Right cardiac atrium (tissue), 5 donors: ENCODE measurements around the gene P4HB. TPM values are rescaled to one million over a fixed set of nuclear protein-coding genes. Genes with fewer than 3 reads are reported as not detected.

Experiments used
- ATAC-seq, 2 donors: fragments of 200-7000 bp; cut with Tn5 transposase; one replicate each; pipeline versions ENCODE4 v1.8.0 to v1.9.1; 2020; ENCODE audit warnings: moderate library complexity in 2 of 2, mild to moderate bottlenecking in 1 of 2
- DNase-seq, 3 donors: peaks; one replicate each; pipeline ENCODE4 v3.0.0-alpha.2; 2020
- H3K27ac ChIP-seq: one replicate; pipeline ENCODE4 v1.5.1; 2013; ENCODE audit warnings: mild to moderate bottlenecking, low read length, control low read depth, moderate library complexity
- H3K27me3 ChIP-seq: one replicate; pipeline ENCODE4 v1.6.1; 2013; ENCODE audit not compliant: control insufficient read depth, insufficient read depth
- H3K4me1 ChIP-seq: one replicate; pipeline ENCODE4 v1.6.1; 2013; ENCODE audit warnings: low read length; ENCODE audit not compliant: control insufficient read depth, insufficient read depth
- H3K4me3 ChIP-seq: one replicate; pipeline ENCODE4 v1.5.1; 2013; ENCODE audit warnings: low read length, control low read depth
- H3K9me3 ChIP-seq: one replicate; pipeline ENCODE4 v1.6.1; 2013; ENCODE audit warnings: low read length; ENCODE audit not compliant: control insufficient read depth
- WGBS: extraction: QIAGEN DNeasy Blood & Tissue Kit; methylation state at CpG from one replicate; pipeline ENCODE4 v1.1.7; 2013; 5-methylcytosine and 5-hydroxymethylcytosine counted together
- intact Hi-C, 4 donors: fragments of 100-400 bp; cut with DNase I; formaldehyde crosslinking; loops; one replicate each; pipeline versions ENCODE4 v1.11.0 to v1.14.0; 2022 to 2023
- polyA plus RNA-seq: library from polyadenylated mRNA; stranded (reverse); fragments of 200-250 nt; gene quantifications from one replicate; pipeline ENCODE4 v1.2.3, GENCODE V29; 2013
- total RNA-seq, 4 donors: library from RNA; stranded (reverse); fragmentation: NEBNext Ultra II Directional; extraction: Animal tissue kit (Norgen Biotek cat#: 25700); gene quantifications; one replicate each; pipeline ENCODE4 v1.2.1, GENCODE V29; 2021
- donor health status: healthy with polysubstance abuse.
- donor health status: DM: no; HTN: yes; CAD: no.
- donor health status: DM: no; HTN: no; CAD: no.
- donor health status: DM: no; HTN: yes; CAD: no; lungs with severe emphysema.
- donor health status: DM: yes; HTN: yes; CAD: no.

P4HB gene
- total and polyA plus RNA-seq, 5 donors: 272 to 375 (median 346) TPM

DNA sequence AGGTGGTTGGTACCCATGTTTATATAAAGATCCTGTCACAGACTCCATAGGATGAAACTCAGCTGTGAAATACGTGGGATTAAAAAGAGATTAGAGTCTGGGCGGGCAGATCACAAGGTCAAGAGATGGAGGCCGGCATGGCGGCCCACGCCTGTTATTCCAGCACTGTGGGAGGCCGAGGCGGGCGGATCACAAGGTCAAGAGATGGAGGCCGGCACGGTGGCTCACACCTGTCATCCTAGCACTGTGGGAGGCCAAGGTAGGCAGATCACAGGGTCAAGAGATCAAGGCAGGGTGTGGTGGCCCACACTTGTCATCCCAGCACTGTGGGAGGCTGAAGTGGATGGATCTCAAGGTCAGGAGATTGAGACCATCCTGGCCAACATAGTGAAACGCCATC, 35.1 kb upstream of the P4HB start:
- H3K27ac ChIP-seq: no peak overlapping the region
- 92% methylated on average over 11 of the region's 11 CpGs for WGBS
- no peaks in the 10 kb centered on the region for H3K9me3 ChIP-seq
- no peaks in the 10 kb centered on the region for H3K27me3 ChIP-seq
- no peak for ATAC-seq
- no peak overlapping the region for H3K4me3 ChIP-seq
- peak in 1 of 3 donors; percentile 39 for DNase-seq
- intact Hi-C loops: no loop called here
- H3K4me1 ChIP-seq: no peaks in the 10 kb centered on the region

DNA sequence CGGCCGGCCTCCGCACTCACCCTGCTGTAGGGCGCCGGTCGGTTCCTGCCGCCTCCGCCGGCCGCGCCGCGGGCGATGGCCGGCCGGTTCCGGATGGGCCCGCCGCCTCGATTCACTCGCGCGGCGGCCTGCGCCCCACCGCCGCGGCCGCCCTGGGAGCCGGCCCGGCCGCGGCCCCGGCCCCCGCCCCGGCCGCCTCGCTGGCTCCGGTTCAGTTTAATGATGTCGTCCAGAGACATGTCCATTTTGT, 30.9 kb upstream of the P4HB start:
- Histone ChIP-seq H3K4me3 (peak overlapping the region; percentile 99), H3K27ac (peak overlapping the region; percentile 27), H3K27me3 (no peaks in the 10 kb centered on the region), H3K4me1 (no peaks in the 10 kb centered on the region), H3K9me3 (no peaks in the 10 kb centered on the region)
- intact Hi-C loops: no loop called here
- ATAC-seq (no peak), DNase-seq (no peak)
- under 1% methylated on average over 40 of the region's 40 CpGs for WGBS

GRCh38 chr17:81890447-81891302, 30.3 kb upstream of the P4HB start:
- intact Hi-C loops: no loop called here
- ATAC-seq (no peak), DNase-seq (peak in 1 of 3 donors; percentile 50)
- Histone ChIP-seq H3K27ac (peak overlapping the region; percentile 27), H3K9me3 (no peaks in the 10 kb centered on the region), H3K4me3 (peak overlapping the region; percentile 99), H3K27me3 (no peaks in the 10 kb centered on the region), H3K4me1 (no peaks in the 10 kb centered on the region)
- WGBS: 8% methylated on average over 69 of the region's 69 CpGs

DNA sequence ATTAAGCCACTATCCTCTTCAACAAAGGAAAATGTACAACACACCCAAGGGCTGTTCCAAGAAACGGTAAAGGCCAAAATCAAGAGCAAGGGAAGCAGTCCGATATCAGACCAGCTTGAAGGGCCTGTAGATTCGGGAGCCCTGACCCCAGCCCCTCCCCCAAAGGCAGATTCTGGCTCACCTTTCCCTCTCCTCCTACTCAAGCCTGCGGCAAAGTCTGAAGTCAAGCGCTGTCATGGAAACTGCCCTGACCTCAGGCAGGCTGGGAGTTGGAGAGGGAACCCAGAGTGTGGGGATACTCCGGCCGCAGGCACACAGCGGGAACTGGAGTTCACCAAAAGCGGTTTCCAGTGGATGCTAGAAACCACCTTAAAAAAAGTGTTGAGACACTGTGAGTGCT, 29.3 kb upstream of the P4HB start:
- ATAC-seq (no peak), DNase-seq (peak in 1 of 3 donors; percentile 24)
- Histone ChIP-seq H3K27ac (no peak overlapping the region), H3K4me1 (no peaks in the 10 kb centered on the region), H3K27me3 (no peaks in the 10 kb centered on the region), H3K4me3 (no peak overlapping the region), H3K9me3 (no peaks in the 10 kb centered on the region)
- intact Hi-C loops: no loop called here
- WGBS: 88% methylated on average over 9 of the region's 9 CpGs

- Histone ChIP-seq H3K4me3 (no peak overlapping the region), H3K27ac (no peak overlapping the region), H3K4me1 (no peaks in the 10 kb centered on the region), H3K9me3 (no peaks in the 10 kb centered on the region), H3K27me3 (no peaks in the 10 kb centered on the region)
- intact Hi-C loops: no loop called here
- no peak for ATAC-seq
- peak in 1 of 3 donors; percentile 20 for DNase-seq
- WGBS: 91% methylated on average over 16 of the region's 16 CpGs
Observed at GRCh38 chr17:81888988-81889595, 28.8 kb upstream of the P4HB start.

DNA sequence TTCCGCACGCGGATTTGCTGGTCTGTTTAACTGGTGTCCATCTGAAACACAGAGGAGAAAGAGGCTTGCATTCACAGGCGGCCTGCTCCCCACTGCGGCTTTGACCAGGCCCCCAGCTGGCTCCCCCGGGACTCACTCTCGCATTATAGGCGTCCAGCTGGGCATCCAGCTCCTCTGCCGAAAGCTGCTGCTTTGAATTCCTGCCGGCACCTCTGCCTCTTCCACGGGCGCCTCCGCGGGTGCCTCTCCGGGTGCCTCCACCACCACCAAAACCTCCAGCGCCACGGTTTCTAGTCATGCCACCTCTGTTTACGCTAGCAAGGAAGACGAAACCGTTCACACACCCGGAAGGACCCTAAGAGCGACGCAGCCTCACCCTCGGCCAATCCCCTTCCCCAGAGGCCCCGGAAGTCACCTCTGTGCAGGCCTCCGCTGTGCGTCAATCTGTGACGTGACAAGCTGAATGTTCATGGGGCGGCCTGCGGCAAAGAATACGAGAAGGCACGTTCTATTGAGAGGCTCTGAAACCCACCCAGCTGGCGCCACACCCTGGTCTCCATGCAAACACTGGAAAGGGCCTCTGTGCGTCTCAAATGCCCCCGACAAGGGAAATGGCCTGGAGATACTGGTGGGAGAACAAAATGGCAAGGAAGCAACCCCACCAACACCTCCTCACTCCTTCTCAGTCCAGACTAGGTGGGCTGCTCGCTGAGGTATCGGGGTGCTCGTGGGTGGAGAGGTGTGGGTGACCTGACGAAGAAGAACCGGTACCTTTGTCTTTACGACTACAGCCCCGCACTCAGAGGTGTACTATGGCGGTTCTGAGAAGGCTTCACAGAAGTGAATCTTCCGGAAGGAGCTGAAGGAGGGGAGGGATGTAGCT, 28.0 kb upstream of the P4HB start:
- intact Hi-C loops: no loop called here
- ATAC-seq (no peak), DNase-seq (peak in 1 of 3 donors; percentile 42)
- H3K27me3 ChIP-seq: no peaks in the 10 kb centered on the region
- 93% methylated on average over 44 of the region's 44 CpGs for WGBS
- H3K9me3 ChIP-seq: no peaks in the 10 kb centered on the region
- H3K27ac ChIP-seq: no peak overlapping the region
- H3K4me3 ChIP-seq: no peak overlapping the region
- no peaks in the 10 kb centered on the region for H3K4me1 ChIP-seq

DNA sequence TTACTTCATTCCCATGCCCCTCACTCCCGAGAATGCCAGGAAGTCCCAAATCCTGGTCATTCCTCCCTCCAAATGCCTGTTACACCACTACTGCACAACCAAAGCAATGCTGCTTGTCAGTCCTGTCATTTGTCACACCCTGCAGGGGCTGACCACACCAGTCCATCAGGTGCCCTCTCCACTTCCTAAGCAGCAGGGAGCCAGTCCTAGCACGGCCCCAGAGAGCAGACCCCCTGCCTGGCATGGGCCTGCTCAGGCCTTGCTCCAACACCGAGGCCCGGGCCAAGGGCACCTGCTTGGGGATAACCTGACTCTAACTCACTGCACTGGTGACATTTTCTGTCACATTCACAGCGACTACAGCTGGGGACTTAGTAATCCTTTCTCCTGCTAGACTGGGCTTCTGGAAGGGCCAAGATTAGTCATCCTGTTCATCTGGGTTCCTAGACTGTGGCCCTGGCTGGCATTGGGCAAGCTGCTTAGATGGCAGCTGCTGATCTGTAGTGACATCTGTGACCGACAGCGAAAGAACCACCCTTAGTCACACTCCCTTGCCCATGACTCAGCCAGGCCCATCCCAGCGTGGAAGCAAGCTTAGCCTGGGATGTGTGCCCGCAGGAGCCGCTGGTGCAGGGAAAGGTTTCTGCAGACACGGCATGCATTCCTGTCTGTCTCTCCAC, 25.7 kb upstream of the P4HB start:
- 88% methylated on average over 11 of the region's 11 CpGs for WGBS
- no peak overlapping the region for H3K27ac ChIP-seq
- intact Hi-C loops: no loop called here
- H3K4me3 ChIP-seq: no peak overlapping the region
- no peak for DNase-seq
- H3K9me3 ChIP-seq: no peaks in the 10 kb centered on the region
- ATAC-seq: no peak
- H3K4me1 ChIP-seq: no peaks in the 10 kb centered on the region
- no peaks in the 10 kb centered on the region for H3K27me3 ChIP-seq

- WGBS: 66% methylated on average over 10 of the region's 10 CpGs
- no peak for ATAC-seq
- Histone ChIP-seq H3K27ac (no peak overlapping the region), H3K4me1 (no peaks in the 10 kb centered on the region), H3K27me3 (no peaks in the 10 kb centered on the region), H3K9me3 (no peaks in the 10 kb centered on the region), H3K4me3 (no peak overlapping the region)
- intact Hi-C loops: no loop called here
- DNase-seq: no peak
Observed at GRCh38 chr17:81885454-81885853, 25.1 kb upstream of the P4HB start.

GRCh38 chr17:81884968-81885367, 24.6 kb upstream of the P4HB start:
- DNase-seq (no peak), ATAC-seq (peak in 1 of 2 donors; percentile 10)
- Histone ChIP-seq H3K4me3 (no peak overlapping the region), H3K27ac (no peak overlapping the region), H3K9me3 (no peaks in the 10 kb centered on the region), H3K27me3 (no peaks in the 10 kb centered on the region), H3K4me1 (no peaks in the 10 kb centered on the region)
- intact Hi-C loops: no loop called here
- 94% methylated on average over 5 of the region's 5 CpGs for WGBS

DNA sequence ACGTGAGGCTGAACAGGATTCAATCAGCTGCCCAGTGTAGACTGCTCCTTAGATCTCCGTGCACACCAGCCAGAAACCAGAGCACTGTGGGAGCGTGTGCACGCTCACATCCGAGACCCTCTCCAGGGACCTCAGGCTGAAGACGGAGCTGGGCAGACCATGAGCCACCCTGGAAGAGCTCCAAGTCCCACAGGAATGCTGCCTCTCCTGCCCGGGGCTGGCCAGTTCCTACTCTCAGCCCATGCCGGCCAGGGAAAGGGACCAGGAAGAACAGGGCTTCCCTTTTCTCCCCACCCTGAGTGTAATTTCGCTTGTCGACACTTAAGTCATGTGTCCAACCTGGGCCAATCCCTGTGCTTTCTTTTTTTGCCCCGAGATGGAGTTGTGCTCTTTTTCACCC, 24.2 kb upstream of the P4HB start:
- no peaks in the 10 kb centered on the region for H3K9me3 ChIP-seq
- no peak overlapping the region for H3K4me3 ChIP-seq
- no peak overlapping the region for H3K27ac ChIP-seq
- intact Hi-C loops: no loop called here
- WGBS: 44% methylated on average over 11 of the region's 11 CpGs
- DNase-seq: peak in 1 of 3 donors; percentile 52
- no peaks in the 10 kb centered on the region for H3K4me1 ChIP-seq
- peak; percentile 28 to 40 for ATAC-seq
- no peaks in the 10 kb centered on the region for H3K27me3 ChIP-seq
